Nephron (organoid): ENCODE measurements around the gene ZFP42.

Experiments used
- H3K27ac Mint-ChIP-seq, 3 experiments: 2 replicates each; pipeline ENCODE4 v1.8.0; 2020; ENCODE audit warnings: mixed read lengths in 3 of 3, mild to moderate bottlenecking in 2 of 3, moderate library complexity in 1 of 3
- H3K27me3 Mint-ChIP-seq: 2 replicates; pipeline ENCODE4 v1.8.0; 2021; ENCODE audit warnings: low read depth, mild to moderate bottlenecking, moderate library complexity, mixed read lengths
- H3K36me3 Mint-ChIP-seq: 2 replicates; pipeline ENCODE4 v1.8.0; 2020; ENCODE audit warnings: low read depth, mixed read lengths
- H3K4me1 Mint-ChIP-seq: 2 replicates; pipeline ENCODE4 v1.8.0; 2020; ENCODE audit warnings: mixed read lengths
- H3K4me3 Mint-ChIP-seq, 3 experiments: 2 replicates each; pipeline ENCODE4 v1.8.0; 2020; ENCODE audit warnings: mild to moderate bottlenecking in 3 of 3, mixed read lengths in 3 of 3, moderate library complexity in 2 of 3
- H3K9me3 Mint-ChIP-seq: 2 replicates; pipeline ENCODE4 v1.8.0; 2020; ENCODE audit warnings: mixed read lengths
- CTCF ChIP-seq, 3 experiments: fragments of 200-600 bp; sonication (generic); IDR thresholded peaks; one replicate each; pipeline ENCODE4 v1.5.0; 2021; ENCODE audit warnings: antibody characterized with exemption in 3 of 3; ENCODE audit not compliant: unreplicated experiment in 3 of 3

The ZFP42 gene

GRCh38 chr4:188002323-188002722 lies 6.8 kb downstream of the ZFP42 start:
- Mint-ChIP-seq H3K9me3 (peaks cover 8% of the 10 kb centered on the region), H3K36me3 (peaks cover 7% of the 10 kb centered on the region), H3K27me3 (peaks cover 21% of the 10 kb centered on the region), H3K27ac (no peak overlapping the region), H3K4me3 (no peak overlapping the region), H3K4me1 (peaks cover 5% of the 10 kb centered on the region)
- TF ChIP-seq CTCF (IDR thresholded peaks at IDR 0.05; ENCODE audit: unreplicated experiment in 3 of 3): no peak

GRCh38 chr4:188002751-188003150 lies 7.2 kb downstream of the ZFP42 start:
- Mint-ChIP-seq H3K27ac (no peak overlapping the region), H3K4me3 (no peak overlapping the region), H3K36me3 (peaks cover 4% of the 10 kb centered on the region), H3K4me1 (peaks cover 5% of the 10 kb centered on the region), H3K27me3 (peaks cover 17% of the 10 kb centered on the region), H3K9me3 (peaks cover 5% of the 10 kb centered on the region)
- TF ChIP-seq CTCF (IDR thresholded peaks at IDR 0.05; ENCODE audit: unreplicated experiment in 3 of 3): no peak

- peaks cover 4% of the 10 kb centered on the region for H3K36me3 Mint-ChIP-seq
- peaks cover 9% of the 10 kb centered on the region for H3K27me3 Mint-ChIP-seq
- H3K4me3 Mint-ChIP-seq: no peak overlapping the region
- peak overlapping the region in 1 of 3 experiments; percentile 11 for H3K27ac Mint-ChIP-seq
- H3K4me1 Mint-ChIP-seq: peaks cover 5% of the 10 kb centered on the region
- TF ChIP-seq CTCF (IDR thresholded peaks at IDR 0.05; ENCODE audit: unreplicated experiment in 3 of 3): no peak
- peaks cover 10% of the 10 kb centered on the region for H3K9me3 Mint-ChIP-seq
These were observed 10.0 kb downstream of the ZFP42 start for GRCh38 chr4:188005561-188005960.

- Mint-ChIP-seq H3K27ac (no peak overlapping the region), H3K9me3 (peaks cover 14% of the 10 kb centered on the region), H3K4me1 (peaks cover 5% of the 10 kb centered on the region)
These were observed 10.8 kb downstream of the ZFP42 start for GRCh38 chr4:188006285-188006848.

GRCh38 chr4:188008377-188008776 lies 12.8 kb downstream of the ZFP42 start:
- TF ChIP-seq CTCF (IDR thresholded peaks at IDR 0.05; ENCODE audit: unreplicated experiment in 3 of 3): no peak
- Mint-ChIP-seq H3K27ac (no peak overlapping the region), H3K4me3 (no peak overlapping the region), H3K27me3 (peaks cover 5% of the 10 kb centered on the region), H3K4me1 (peaks cover 5% of the 10 kb centered on the region), H3K36me3 (peaks cover 2% of the 10 kb centered on the region), H3K9me3 (peaks cover 12% of the 10 kb centered on the region)

More at GRCh38 chr4:188006285-188006848, 10.8 kb downstream of the ZFP42 start:
- peaks cover 4% of the 10 kb centered on the region for H3K36me3 Mint-ChIP-seq
- H3K27me3 Mint-ChIP-seq: peaks cover 9% of the 10 kb centered on the region
- TF ChIP-seq CTCF (IDR thresholded peaks at IDR 0.05; ENCODE audit: unreplicated experiment in 3 of 3): no peak
- no peak overlapping the region for H3K4me3 Mint-ChIP-seq

GRCh38 chr4:188012426-188012945 lies 16.9 kb downstream of the ZFP42 start:
- Mint-ChIP-seq H3K4me3 (no peak overlapping the region), H3K27ac (no peak overlapping the region), H3K4me1 (peaks cover 10% of the 10 kb centered on the region), H3K36me3 (no peaks in the 10 kb centered on the region), H3K9me3 (peaks cover 8% of the 10 kb centered on the region), H3K27me3 (peaks cover 11% of the 10 kb centered on the region)
- no peak for TF ChIP-seq CTCF (IDR thresholded peaks at IDR 0.05; ENCODE audit: unreplicated experiment in 3 of 3)
